ENCODE results near the gene SYT6. TPM values are rescaled to one million over a fixed set of nuclear protein-coding genes. Genes with fewer than 3 reads are reported as not detected.

Gene SYT6
- total RNA-seq, 1 donor from 2014 or later: not detected

- no peaks in the 10 kb centered on the region for H3K36me3 ChIP-seq
- H3K4me1 ChIP-seq: no peaks in the 10 kb centered on the region
- intact Hi-C loops (cut with DNase I): no loop called here
- H3K9me3 ChIP-seq: no peaks in the 10 kb centered on the region
- H3K27ac ChIP-seq: no peak overlapping the region
- DNase-seq (ENCODE audit: extremely low spot score in 2 of 2): no peak
- H3K27me3 ChIP-seq: no peaks in the 10 kb centered on the region
- H3K4me3 ChIP-seq: no peak overlapping the region
- TF ChIP-seq, protein P1, sequence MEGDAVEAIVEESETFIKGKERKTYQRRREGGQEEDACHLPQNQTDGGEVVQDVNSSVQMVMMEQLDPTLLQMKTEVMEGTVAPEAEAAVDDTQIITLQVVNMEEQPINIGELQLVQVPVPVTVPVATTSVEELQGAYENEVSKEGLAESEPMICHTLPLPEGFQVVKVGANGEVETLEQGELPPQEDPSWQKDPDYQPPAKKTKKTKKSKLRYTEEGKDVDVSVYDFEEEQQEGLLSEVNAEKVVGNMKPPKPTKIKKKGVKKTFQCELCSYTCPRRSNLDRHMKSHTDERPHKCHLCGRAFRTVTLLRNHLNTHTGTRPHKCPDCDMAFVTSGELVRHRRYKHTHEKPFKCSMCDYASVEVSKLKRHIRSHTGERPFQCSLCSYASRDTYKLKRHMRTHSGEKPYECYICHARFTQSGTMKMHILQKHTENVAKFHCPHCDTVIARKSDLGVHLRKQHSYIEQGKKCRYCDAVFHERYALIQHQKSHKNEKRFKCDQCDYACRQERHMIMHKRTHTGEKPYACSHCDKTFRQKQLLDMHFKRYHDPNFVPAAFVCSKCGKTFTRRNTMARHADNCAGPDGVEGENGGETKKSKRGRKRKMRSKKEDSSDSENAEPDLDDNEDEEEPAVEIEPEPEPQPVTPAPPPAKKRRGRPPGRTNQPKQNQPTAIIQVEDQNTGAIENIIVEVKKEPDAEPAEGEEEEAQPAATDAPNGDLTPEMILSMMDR (IDR thresholded peaks at IDR 0.05): no peak
- TF ChIP-seq POLR2A (IDR thresholded peaks at IDR 0.05) (no peak), POLR2AphosphoS5 (IDR thresholded peaks at IDR 0.05; ENCODE audit: insufficient read depth in 1 of 2, low read depth in 1 of 2) (no peak)
These were observed 61.2 kb downstream of the SYT6 start for GRCh38 chr1:114092186-114093062.

- Histone ChIP-seq H3K27ac (no peak overlapping the region), H3K36me3 (no peaks in the 10 kb centered on the region), H3K9me3 (no peaks in the 10 kb centered on the region), H3K4me3 (no peak overlapping the region), H3K27me3 (no peaks in the 10 kb centered on the region), H3K4me1 (no peaks in the 10 kb centered on the region)
- TF ChIP-seq POLR2AphosphoS5 (IDR thresholded peaks at IDR 0.05; ENCODE audit: insufficient read depth in 1 of 2, low read depth in 1 of 2) (no peak), POLR2A (IDR thresholded peaks at IDR 0.05) (no peak)
- TF ChIP-seq, protein P1 (IDR thresholded peaks at IDR 0.05): no peak
- intact Hi-C loops (cut with DNase I): no loop called here
- DNase-seq (ENCODE audit: extremely low spot score in 2 of 2): no peak
These were observed 62.0 kb downstream of the SYT6 start for GRCh38 chr1:114091711-114092110.

DNA sequence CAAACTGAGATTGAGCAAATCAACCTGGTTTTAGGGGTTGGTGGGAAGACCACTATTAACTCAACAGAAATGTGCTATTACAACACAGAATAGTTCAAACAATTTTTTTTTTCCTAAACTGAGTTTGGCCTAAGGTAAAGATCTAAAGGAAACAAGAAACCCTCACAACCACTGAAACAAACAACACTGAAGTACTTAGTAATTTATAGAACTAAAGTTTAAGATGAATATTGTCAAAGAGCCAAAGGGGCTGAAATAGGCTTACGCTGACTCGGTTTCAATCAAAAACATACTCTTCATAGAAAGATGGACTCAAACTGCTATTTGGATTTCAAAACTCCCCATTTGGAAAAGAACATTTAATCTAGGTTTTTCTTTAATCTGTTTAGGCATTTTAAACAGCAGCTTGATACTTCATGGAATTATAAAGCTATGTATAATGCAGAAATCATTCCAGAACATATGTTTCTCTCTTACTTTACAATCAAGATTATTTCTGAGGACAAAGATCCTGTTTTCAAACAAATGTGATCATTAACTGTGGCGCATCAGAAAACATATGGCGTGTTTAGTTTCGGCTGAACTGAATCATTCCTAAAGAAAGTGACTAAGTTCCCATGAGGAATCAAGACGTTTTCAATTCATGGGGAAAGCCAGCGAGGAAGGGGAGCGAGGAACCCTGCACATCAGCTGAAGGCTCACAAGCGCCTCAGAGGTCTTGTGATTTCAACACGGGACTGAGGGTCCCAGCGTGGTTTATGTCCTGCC lies 62.7 kb downstream of the SYT6 start:
- DNase-seq (ENCODE audit: extremely low spot score in 2 of 2): no peak
- Histone ChIP-seq H3K4me1 (no peaks in the 10 kb centered on the region), H3K27ac (no peak overlapping the region), H3K9me3 (no peaks in the 10 kb centered on the region), H3K36me3 (no peaks in the 10 kb centered on the region), H3K4me3 (no peak overlapping the region), H3K27me3 (no peaks in the 10 kb centered on the region)
- TF ChIP-seq POLR2A (IDR thresholded peaks at IDR 0.05) (no peak), POLR2AphosphoS5 (IDR thresholded peaks at IDR 0.05; ENCODE audit: insufficient read depth in 1 of 2, low read depth in 1 of 2) (no peak)
- TF ChIP-seq, protein P1 (IDR thresholded peaks at IDR 0.05): no peak
- intact Hi-C loops (cut with DNase I): no loop called here

DNA sequence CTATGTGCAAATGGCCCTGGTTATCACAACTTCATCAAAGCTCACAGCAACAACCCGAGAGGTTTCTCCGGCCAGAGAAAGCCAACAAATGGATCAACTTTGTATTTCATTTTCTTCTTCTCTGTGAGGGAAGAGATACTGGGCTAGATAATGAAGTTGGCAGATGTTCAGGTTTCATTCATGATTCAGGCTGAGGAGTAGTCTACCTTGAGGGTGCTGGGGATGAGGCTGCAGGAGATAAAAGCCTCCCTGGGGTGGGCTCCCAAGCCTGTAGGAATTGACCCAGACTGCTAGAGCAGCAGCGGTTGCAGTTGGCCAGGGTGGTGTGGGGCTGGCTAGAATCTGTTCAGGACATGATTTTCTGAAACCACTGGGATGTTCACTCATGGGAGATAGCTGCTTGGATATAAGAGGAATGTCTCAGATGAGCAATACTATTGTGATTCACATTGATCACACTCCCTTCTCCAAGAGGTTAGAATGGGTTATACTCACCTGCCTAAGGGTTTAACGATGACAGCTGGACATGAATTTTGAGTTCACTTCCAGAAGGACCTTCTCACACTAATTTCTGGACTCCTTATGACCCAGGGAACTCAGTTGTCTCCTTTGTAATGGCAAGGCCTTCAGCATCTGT lies 64.0 kb downstream of the SYT6 start:
- Histone ChIP-seq H3K27me3 (no peaks in the 10 kb centered on the region), H3K27ac (no peak overlapping the region), H3K9me3 (no peaks in the 10 kb centered on the region), H3K36me3 (no peaks in the 10 kb centered on the region), H3K4me3 (no peak overlapping the region), H3K4me1 (no peaks in the 10 kb centered on the region)
- TF ChIP-seq POLR2A (IDR thresholded peaks at IDR 0.05) (no peak), POLR2AphosphoS5 (IDR thresholded peaks at IDR 0.05; ENCODE audit: insufficient read depth in 1 of 2, low read depth in 1 of 2) (no peak)
- TF ChIP-seq, protein P1 (IDR thresholded peaks at IDR 0.05): no peak
- DNase-seq (ENCODE audit: extremely low spot score in 2 of 2): no peak
- intact Hi-C loops (cut with DNase I): no loop called here
